RPMI7951 (cell line): ENCODE results near the gene MRPS18A. TPM values are rescaled to one million over a fixed set of nuclear protein-coding genes. Genes with fewer than 3 reads are reported as not detected.

Experiments used
- DNase-seq: peaks from one replicate; pipeline ENCODE4 v3.0.0-alpha.2; 2012; ENCODE audit warnings: low read depth
- total RNA-seq: library from RNA; depleted of rRNA; stranded (reverse); fragments of >200 nt; shearing (Covaris generic); gene quantifications from 2 replicates; pipeline ENCODE4 v1.2.3, GENCODE V29; 2014; rRNA removed

MRPS18A gene
- 68.5 and 68.7 TPM in 2 replicates for total RNA-seq

DNA sequence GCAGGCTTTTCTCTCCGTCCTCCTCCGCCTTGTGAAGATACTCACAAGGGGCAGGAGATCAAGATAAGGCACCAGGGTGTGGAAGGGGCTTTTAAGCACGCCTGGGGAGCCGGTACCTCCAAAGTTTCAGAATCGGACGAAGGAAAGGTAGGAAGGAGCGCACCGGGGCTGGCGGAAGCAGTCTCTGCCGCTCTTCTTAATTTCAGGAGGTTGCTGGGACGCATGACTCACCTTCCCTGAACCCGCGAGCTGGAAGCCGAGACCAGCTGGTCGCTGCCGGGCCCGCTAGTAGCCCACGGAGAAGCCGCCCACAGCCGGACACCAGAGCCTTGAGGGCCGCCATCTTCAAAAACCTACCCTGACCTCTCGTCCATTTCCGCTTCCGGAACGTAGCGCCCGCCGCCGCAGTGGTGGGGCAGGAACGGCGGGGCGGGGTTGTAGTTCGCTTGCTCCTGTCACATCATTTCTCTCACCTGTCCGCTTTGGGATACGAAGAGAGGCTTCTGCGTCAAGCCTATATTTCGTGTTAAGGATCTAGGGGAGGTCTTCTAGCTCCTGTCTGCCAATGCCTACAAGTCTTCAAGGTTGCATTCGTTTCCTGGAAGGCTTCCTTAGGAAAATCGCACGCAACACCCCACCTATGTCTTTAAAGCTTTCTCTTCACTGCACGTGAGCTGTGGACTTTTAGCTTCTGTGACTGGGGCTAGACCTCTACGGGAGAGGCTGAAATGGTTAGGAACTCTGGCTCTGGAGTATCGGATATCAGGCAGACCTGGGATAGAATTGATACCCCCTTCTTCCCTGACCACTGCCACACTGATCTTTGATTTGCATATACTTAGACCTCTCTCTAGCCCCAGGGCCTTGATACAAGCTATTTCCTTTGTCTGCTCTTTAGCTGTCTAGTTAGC is at the start of gene MRPS18A:
Gene MRPS18A, minus strand, starts transcription at position 355 of the 911 bp plus-strand sequence. Its CDS starts 12 bp downstream, at position 343.
- peak; percentile 83 for DNase-seq

DNA sequence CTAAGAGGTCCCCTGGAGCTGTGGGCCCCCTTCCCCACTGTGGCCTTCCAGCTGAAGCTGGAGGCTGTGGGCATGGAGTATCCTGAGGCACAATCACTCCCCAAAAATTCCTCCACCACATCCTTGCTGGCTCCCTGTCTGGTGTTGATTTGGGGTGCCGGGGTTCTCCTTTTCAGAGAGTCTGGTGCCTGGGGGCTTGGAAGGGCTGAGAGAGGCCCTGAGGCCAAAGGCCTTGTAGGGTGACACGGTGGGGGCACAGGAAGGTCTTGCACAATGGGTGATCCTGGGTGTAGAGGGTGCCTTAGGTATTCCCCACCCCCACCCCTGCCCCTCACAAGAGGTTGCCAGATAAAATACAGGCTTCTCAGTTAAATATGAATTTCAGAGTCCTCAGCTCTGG is 49.3 kb upstream of the MRPS18A start:
- no peak for DNase-seq

DNA sequence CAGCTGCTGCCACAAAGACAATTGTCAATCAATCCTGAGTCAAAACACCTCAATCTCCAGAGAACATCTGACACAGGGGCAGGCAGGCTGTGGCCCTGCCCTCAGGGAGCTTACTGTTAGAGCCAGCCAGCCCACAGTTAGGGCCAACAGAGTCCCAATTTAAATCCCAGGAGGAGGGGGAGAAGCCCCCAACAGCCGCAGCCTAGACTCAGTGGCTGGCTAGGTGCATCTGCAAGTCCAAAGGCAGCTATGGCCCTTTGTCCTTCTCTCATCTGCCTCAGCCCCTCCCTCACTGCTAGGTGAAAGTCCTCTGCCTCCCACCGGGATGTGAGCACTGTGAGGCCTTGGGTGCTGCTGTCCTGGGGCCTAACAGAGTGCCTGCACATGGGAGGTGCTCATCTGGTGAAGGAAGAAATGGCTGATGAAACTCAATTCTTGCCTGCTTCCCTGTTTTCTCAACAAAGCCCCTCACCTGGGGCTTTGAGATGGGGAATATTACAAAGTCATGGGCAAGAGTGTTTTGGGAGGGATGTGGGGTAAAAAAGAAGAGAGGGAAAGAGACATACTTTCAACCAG is 48.7 kb upstream of the MRPS18A start:
- no peak for DNase-seq

DNA sequence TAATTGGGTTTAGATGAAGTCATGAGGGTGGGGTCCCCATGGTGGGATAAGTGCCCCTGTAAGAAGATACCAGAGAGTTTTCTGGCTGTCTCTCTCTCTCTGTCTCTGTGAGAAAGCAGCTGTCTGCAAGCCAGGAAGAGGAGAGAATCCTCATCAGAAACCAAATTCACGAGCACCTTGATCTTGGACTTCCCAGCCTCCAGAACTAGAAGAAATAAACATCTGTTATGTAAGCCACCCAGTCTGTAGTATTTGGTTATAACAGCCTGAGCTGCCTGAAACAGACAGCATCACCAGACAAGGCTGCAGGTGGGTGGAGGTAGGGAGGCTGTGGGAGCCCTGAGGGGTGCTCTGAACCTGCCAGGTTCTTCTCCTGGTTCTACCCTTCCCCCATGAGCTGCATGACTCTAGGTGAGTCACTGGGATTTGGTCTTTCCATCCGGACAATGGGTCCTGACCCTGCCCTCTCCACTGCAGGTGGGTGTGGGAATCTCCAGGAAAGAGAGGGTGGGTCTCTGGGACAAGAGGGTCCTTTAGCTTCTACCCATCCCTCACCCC is 48.1 kb upstream of the MRPS18A start:
- no peak for DNase-seq

DNA sequence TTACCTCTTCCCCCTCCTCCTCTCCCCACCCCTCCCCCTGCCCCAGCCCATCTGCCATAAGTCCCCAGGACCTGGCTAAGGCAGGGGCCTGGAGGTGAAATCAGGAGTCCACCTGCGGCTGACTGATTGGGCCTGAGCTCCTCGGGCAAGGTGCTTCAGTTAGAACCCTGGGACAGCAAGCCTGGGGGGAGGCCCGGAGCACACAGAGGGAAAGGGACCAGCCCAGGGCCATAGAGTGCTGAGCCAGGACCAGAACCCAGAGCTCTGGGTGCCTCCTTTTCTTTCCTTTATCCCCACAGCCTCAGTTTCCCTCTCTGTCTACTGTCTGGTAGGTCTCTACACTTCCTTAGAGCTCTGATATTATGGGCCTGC is 46.7 kb upstream of the MRPS18A start:
- DNase-seq, result no peak

DNA sequence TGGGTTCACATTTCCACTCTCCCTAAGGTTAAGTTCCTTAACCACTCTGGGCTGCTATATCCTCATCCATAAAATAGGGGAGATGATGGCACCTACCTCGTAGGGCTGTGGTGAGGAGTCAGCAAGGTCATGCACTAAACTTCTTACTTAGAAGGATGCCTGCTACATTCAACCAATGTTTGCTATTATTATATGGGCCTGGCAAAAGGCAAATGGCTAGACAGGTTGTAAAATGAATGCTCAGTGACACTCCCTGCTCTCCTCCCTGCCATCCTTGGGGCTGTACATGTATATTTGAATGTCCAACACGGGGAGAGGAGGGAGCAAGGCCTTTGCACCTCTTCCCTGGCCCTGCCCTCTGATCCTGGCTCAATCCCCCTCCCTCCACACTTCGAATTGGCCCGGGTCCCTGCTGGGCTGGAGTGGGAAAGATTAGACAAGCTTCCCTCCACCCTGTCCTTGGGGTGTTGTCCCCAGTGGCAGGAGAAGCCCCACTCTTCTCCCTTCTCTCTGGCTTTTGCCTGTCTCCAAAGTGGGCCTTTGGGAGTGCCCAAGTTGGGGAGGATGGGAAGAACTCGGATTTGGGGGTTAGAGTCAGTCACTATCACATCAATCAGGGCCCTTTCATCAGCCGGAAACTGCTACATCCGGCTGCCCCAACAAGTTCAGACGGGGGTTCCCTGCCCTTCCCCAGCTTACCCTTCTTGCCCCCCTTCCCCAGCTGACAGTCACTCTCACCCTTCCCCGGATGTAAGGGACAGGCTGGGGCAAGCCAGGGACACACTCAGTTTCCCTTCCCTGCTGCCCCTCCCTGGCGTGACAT is 46.1 kb upstream of the MRPS18A start:
- no peak for DNase-seq

DNA sequence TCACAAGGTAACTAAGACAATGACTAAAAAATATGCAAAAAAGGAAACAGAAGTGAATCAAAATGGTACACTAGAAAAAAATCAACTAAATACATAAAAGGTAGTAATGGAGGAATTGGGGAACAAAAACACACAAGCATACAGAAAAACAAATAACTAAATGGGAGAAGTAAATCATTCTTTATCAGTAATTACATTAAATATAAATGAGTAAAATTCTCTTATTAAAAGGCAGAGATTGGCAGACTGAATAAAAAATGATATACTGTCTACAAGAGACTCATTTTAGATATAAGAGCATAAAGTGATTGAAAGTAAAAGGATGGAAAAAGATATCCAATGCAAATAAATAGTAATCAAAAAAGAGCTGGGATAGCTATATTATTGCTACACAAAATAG is 43.0 kb upstream of the MRPS18A start:
- no peak for DNase-seq

DNA sequence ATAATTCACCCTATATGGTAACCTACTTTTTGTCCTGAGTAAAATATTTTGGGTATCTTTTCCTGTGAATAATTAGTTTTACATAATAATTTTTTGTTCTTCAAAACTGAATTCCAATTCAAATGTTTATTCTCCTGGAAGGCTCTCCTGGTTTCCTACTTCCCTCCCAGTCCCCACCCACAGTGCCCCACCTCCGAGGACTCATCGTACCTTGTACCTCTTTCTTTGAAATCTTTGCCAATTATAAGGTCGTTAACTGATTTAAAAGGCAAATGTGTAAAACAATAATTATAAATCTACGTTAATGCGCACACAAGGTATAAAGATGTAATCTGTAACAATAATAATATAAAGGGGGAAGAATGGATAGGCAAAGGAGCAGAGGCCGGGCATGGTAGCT is 41.9 kb upstream of the MRPS18A start:
- no peak for DNase-seq

DNA sequence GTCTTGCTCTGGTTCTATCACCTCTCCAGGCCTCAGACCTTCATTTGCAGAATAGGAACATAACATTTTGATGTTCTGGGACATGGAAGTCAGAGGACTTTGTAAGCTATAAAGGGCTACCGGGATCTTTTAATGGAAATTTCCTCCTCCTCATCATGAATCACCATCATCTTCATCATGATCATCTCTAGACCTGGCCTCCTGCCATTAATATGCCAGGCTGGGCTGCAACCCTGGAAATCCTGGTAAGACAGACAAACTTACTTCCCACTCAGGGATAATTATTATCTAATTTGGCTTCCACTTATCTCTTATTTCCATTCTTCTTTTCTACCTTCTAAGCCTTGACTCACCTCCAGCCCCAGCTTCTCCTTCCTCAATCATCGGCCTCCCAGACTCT is 41.0 kb upstream of the MRPS18A start:
- no peak for DNase-seq

DNA sequence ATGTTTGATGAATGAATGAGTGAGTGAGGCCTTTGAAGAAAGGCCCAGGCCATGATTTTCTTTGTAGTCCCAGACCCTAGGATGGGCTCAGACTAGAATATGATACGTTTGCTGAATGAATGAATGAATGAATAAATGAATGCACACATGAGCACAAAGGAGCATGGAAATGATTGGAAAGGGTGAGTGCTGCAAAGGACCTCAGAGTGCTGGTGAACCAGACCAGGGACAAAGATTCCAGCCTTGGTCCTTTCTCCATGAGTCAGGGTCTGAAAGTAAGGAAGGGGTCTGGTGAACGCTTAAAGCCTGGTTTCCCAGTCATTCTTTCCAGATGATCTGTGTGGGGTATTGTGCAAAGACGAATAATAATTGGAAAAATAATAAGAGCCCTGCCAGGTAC is 40.0 kb upstream of the MRPS18A start:
- DNase-seq, result no peak

DNA sequence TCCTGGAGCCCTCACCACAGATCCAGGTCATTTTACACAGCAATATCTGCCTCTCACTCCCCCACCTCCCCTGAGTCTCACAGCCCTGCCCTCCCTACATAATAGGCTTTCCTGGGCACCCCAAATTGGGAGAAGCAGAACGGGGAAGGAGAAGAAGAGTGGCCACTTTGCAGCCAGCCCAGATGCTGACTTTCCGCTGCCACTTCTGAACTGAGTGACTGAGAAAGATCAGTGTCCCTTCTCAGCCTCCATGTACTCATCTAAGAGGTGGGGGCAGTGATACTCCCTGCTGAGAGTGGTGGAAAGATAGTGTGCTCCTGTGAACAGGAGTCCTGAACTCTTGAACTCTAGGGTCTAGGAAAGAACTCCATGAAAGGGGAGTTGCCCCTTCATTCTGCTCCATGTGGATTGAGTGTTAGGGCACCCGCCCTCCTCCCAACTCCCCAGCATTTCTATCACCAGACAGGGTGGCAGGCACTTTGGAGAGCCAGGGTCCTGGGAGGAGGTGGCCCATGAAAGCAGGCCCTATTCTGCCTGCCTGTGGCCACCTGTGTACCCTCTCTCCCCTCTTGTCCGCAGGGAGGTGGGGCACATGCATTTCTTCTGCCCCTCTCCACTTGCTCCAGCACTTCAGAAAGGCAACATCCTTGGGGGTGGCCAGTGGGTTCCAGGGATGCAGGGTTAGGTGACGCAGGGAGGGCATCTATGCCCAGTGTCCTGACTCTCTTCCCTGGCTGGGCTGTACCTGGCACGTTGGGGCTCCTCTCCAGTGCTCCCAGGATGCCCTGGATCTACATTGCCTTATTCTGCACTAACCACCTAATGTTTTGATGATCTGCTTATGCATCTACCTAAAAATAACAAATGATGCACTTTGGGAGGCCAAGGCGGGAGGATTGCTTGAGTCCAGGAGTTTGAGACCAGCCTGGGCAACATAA is 38.3 kb upstream of the MRPS18A start:
- DNase-seq, result no peak

DNA sequence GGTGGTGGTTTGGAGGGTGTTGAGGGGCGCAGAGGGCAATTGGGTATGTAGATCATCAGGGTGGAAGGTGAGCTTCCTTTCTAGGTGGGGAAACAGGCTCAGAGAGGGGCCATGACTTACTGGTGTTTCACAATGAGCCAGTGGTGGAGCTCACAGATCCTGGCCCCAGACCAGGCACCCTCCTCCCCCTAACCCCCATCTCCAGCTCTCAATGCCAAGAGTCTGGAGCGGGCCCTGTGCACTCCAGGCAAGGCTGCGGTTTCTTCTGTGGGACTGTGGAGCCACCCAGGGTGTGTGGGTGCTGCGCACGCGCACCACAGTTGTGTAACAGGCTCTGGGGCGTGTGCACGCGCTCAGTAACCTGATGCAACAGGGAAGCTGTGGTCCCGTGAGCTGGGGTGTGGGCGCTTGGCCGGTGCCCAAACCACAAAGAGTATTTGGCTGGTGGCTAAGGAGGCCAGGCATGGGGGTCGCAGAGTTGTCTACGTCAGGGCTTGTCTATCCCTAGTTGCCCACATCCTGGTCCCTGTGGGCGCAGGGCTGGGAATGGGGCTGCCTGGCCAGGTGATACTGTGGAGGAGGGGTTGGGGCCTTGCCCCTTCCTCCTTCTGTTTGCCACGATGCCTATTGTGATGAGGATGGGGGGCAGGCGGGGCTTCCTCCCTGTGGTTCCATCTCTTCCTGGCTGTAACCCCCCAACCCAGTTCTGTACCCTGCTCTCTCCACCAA is 37.5 kb upstream of the MRPS18A start:
- peak; percentile 95 for DNase-seq

DNA sequence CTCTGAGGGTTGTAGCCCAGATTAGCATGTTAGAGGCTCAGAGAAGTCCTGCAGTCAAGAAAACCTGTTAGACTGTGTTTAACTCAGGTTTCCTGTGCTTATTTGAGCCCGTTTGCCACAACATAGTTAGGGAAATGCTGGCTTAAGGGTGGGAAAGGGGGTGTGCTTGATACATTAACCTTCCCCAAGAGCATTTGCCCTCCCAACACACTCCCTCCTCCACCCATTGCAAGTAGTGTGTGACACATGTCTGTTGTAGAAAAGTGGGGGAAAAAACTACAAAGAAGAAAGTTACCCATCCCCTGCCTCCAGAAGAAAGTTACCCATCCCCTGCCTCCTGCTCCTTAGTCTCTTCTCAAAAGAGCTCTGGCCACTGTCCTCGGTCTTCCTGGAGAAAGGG is 36.8 kb upstream of the MRPS18A start:
- no peak for DNase-seq

DNA sequence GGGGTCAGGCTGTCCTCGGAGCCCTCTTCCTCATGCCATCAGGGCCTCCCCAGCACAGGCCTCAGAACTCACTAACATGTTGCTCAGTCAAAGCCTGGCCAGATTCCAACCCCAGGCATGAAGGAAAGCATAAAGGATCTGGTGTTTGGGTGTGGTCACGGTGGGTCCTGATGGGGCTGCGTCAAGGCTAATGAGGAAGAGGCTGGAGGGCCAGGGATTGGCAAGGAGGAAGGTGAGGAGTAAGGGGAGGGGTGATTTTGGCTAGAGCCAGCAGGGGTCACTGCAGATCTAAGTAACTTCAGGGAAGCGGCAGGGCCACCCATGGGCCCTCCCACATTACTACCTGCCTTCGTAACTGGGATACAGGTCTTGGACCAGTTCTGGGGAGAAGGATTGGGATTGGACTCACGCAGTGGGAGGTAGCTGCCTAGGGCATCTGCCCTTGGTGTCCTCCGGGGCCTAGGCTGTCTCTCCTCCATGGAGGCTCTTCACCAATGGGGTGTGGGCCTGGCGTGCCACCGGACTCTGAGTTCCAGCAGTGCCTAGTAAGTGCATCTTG is 36.2 kb upstream of the MRPS18A start:
- peak; percentile 67 for DNase-seq

DNA sequence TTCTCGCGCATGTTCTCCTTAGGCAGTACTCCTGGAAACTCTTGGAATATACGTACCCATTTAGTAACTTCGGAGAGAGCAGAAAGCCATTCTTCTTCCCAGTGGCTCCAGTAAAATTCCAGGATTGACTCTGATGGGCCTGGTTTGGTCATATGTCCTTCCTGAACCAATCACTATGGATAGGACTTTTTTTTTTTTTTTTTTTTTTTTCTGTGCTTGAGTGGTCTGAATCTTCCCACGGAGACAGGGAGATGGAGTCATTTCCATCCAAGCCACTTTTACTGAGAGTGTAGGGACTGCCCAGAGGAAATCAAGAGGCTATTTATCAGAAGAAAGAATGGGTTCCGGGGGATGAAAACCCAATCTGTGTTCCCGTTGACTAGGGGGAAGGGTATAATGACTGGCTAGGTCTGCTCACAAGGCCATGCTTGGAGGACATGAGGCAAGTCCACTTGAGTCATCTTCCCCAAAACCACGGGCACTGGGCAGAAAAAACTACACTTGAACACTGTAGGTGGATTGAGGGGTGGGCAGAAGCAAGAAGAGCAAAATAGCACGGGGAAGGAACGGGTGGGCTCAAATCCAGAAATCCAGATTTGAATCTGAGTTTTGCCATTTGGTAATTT is 35.4 kb upstream of the MRPS18A start:
- peak; percentile 42 for DNase-seq

DNA sequence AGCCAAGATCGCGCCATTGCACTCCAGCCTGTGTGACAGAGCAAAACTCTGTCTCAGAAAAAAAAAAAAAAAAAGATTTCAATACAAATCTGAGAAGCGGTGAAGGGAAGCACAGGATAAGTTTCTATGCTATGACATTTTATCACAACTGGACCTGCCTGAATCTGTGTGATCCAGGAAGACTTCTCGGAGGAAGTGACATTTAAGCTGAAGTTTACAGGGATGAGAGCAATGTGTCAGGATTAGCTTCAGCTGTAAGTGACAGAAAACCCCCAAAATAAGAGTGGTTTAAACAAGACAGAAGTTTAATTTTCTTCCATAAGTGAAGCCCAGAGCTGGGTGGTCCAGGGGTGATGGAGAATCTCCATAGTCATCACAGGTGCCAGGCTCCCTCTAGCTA is 33.4 kb upstream of the MRPS18A start:
- DNase-seq, result no peak

DNA sequence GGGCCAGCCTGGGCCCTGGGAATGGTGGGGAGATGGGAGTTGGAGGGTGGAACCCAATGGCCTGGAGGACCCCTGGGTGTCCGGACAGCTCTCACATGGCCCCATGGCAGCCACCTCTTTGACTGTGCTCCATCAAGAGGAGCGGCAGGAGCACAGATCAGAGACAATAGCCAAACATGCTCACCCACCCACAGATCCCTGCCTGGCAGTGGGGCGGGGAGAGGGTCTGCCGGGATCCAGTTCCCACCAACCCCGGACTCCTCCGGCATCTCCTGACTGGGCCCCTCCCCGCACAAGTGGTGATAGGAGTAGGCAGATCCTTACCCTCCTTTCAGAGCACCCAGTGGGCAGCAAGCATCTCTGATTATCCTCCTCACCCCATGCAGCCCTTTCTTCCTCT is 31.9 kb upstream of the MRPS18A start:
- no peak for DNase-seq

DNA sequence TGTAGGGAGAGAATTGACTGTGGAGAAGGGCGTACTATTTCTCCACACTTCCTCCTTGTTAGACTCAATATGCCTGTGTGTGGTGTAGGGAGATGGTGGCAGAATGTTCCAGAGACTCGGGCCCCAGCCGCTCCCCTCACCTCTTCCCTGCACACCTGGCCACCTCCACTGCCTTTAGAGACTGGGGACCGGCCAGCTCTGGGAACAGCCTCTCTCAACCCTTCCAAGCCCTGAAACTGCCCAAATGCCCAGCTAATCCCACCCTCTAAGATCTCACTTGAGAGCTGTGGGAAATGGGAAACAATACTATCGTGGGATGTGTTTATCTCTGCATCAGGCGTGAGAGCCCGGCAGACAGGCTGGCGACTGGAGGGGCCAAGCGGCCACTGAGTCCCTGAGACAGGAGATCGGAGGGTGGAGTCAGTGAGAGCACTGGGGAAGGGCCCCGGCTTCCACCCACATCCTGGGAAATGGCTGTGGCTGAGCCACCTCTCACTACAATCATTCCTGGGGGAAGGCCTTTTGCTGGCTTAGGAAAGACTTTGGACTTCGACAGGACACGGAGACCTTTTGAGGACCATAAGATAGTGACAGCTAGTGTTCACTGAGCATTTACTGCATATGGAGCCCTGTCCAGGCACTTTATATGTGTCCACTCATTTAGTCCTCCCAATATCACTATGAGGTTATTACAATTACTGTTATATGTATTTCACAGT is 31.0 kb upstream of the MRPS18A start:
- no peak for DNase-seq

DNA sequence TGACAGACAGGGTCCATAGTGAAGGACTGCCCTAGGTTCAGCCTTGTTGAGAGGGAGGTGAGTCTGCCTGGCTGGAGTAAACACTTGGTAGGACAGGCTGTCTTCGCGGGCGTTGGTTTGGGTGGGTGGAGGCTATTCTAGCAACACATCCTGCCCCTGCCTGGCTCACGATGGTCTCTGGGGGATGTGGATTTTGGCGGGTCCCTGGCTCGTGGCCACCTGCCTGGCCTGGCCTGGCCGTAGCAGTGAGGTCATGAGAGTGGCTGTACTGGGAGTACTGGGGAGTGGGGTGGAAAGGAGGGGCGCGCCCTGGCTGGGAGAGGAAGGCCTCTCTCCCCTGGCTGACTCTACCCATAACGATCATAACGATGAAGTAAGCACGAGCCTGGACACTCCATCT is 30.2 kb upstream of the MRPS18A start:
- no peak for DNase-seq
